Measurements from ENCODE around the gene PTGDR. TPM values are rescaled to one million over a fixed set of nuclear protein-coding genes. Genes with fewer than 3 reads are reported as not detected.

The PTGDR gene
- total and polyA plus RNA-seq, 10 of the 15 experiments (the other 5 are each of a cell fraction or from before 2014, with no cell fraction given) = not detected

DNA sequence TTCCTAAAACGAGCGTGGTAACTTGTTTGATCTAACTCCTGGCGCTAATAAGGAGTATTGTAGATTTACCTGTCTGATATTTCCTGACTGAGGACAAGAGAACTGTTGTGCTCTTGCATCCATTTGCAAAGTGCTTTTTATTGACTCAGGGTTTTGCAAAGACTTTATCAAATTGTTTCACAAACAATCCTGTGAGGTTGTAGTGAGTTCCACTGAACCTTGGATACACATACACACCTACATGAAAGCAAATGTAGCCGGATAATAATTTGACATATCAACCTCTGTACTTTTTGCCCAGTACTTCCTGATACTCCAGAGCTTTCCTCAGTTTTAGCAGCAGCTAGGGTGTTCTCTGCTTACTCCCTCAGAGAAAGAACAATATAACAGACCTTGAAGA, 39.9 kb downstream of the PTGDR start:
- TF ChIP-seq RBBP5 (conservative IDR thresholded peaks at IDR 0.05) = no peak
- no peak for TF ChIP-seq NFIC (IDR thresholded peaks at IDR 0.05; ENCODE audit: low read depth, low read length)
- TF ChIP-seq KDM1A (IDR thresholded peaks at IDR 0.05; ENCODE audit: borderline replicate concordance) = no peak
- no peak for TF ChIP-seq PML (IDR thresholded peaks at IDR 0.05; ENCODE audit: low read length)
- TF ChIP-seq GATAD2B (conservative IDR thresholded peaks at IDR 0.05; ENCODE audit: low read depth) = no peak
- TF ChIP-seq, protein P1, sequence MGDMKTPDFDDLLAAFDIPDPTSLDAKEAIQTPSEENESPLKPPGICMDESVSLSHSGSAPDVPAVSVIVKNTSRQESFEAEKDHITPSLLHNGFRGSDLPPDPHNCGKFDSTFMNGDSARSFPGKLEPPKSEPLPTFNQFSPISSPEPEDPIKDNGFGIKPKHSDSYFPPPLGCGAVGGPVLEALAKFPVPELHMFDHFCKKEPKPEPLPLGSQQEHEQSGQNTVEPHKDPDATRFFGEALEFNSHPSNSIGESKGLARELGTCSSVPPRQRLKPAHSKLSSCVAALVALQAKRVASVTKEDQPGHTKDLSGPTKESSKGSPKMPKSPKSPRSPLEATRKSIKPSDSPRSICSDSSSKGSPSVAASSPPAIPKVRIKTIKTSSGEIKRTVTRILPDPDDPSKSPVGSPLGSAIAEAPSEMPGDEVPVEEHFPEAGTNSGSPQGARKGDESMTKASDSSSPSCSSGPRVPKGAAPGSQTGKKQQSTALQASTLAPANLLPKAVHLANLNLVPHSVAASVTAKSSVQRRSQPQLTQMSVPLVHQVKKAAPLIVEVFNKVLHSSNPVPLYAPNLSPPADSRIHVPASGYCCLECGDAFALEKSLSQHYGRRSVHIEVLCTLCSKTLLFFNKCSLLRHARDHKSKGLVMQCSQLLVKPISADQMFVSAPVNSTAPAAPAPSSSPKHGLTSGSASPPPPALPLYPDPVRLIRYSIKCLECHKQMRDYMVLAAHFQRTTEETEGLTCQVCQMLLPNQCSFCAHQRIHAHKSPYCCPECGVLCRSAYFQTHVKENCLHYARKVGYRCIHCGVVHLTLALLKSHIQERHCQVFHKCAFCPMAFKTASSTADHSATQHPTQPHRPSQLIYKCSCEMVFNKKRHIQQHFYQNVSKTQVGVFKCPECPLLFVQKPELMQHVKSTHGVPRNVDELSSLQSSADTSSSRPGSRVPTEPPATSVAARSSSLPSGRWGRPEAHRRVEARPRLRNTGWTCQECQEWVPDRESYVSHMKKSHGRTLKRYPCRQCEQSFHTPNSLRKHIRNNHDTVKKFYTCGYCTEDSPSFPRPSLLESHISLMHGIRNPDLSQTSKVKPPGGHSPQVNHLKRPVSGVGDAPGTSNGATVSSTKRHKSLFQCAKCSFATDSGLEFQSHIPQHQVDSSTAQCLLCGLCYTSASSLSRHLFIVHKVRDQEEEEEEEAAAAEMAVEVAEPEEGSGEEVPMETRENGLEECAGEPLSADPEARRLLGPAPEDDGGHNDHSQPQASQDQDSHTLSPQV (IDR thresholded peaks at IDR 0.05) = no peak
- no peak for TF ChIP-seq NFYA (IDR thresholded peaks at IDR 0.05; ENCODE audit: borderline replicate concordance, low read depth, low read length)
- no peak for TF ChIP-seq SMC3 (IDR thresholded peaks at IDR 0.05; ENCODE audit: borderline replicate concordance, low read length)
- TF ChIP-seq GABPA (IDR thresholded peaks at IDR 0.05; ENCODE audit: low read depth) = no peak
- TF ChIP-seq HCFC1 (IDR thresholded peaks at IDR 0.05; ENCODE audit: low read length) = no peak
- no peak for TF ChIP-seq TARDBP (IDR thresholded peaks at IDR 0.05; ENCODE audit: borderline replicate concordance)
- TF ChIP-seq, protein P2, sequence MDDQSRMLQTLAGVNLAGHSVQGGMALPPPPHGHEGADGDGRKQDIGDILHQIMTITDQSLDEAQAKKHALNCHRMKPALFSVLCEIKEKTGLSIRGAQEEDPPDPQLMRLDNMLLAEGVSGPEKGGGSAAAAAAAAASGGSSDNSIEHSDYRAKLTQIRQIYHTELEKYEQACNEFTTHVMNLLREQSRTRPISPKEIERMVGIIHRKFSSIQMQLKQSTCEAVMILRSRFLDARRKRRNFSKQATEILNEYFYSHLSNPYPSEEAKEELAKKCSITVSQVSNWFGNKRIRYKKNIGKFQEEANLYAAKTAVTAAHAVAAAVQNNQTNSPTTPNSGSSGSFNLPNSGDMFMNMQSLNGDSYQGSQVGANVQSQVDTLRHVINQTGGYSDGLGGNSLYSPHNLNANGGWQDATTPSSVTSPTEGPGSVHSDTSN (IDR thresholded peaks at IDR 0.05; ENCODE audit: insufficient replicate concordance, low read depth, low read length) = no peak
- TF ChIP-seq, protein P3, sequence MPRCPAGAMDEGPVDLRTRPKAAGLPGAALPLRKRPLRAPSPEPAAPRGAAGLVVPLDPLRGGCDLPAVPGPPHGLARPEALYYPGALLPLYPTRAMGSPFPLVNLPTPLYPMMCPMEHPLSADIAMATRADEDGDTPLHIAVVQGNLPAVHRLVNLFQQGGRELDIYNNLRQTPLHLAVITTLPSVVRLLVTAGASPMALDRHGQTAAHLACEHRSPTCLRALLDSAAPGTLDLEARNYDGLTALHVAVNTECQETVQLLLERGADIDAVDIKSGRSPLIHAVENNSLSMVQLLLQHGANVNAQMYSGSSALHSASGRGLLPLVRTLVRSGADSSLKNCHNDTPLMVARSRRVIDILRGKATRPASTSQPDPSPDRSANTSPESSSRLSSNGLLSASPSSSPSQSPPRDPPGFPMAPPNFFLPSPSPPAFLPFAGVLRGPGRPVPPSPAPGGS (IDR thresholded peaks at IDR 0.05; ENCODE audit: borderline replicate concordance, insufficient read depth, low read depth, low read length, poor library complexity, severe bottlenecking) = no peak
- TF ChIP-seq NR2C1 (IDR thresholded peaks at IDR 0.05) = no peak
- no peak for TF ChIP-seq NFYB (IDR thresholded peaks at IDR 0.05; ENCODE audit: insufficient read depth, low read depth, low read length)
- no peak for TF ChIP-seq HDAC6 (IDR thresholded peaks at IDR 0.05; ENCODE audit: unreplicated experiment)
- no peak overlapping the region for H3K4me2 ChIP-seq (ENCODE audit: control insufficient read depth, insufficient read depth)
- intact Hi-C loops (cut with micrococcal nuclease; ENCODE audit: unreplicated experiment) (no loop called here), in situ Hi-C loops (cut with MboI) (no loop called here)
- peaks cover 11% of the 10 kb centered on the region for H3K4me1 ChIP-seq (ENCODE audit: control insufficient read depth, insufficient read depth, low read length)
- no peaks in the 10 kb centered on the region for H3K79me2 ChIP-seq (ENCODE audit: control insufficient read depth, insufficient read depth, low read length)
- no peaks in the 10 kb centered on the region; a peak in 1 of 4 replicates for H3K27me3 ChIP-seq (replicated peaks in 1 of 2; ENCODE audit: control insufficient read depth in 2 of 2, insufficient read depth in 2 of 2, low read length in 1 of 2)
- SMC1A ChIA-PET (ENCODE audit: uncharacterized antibody, unreplicated experiment) = no interaction called here
- RAD21 ChIA-PET (ENCODE audit: unreplicated experiment) = no interaction called here
- no peak overlapping the region for H2AFZ ChIP-seq (ENCODE audit: control insufficient read depth, low read depth, low read length)
- H3K36me3 ChIP-seq (ENCODE audit: control insufficient read depth in 2 of 2, insufficient read depth in 2 of 2, low read length in 1 of 2) = no peaks in the 10 kb centered on the region
- no peaks in the 10 kb centered on the region for H4K20me1 ChIP-seq (ENCODE audit: control insufficient read depth, insufficient read depth)
- no peak for ATAC-seq
- FAIRE-seq = no peak
- BruUV-seq (replicated peaks) = no TSS peak
- 74% methylated on average over 4 of the region's 4 CpGs for WGBS (ENCODE audit: insufficient coverage, insufficient replicate concordance, low lambda C conversion rate, missing lambda C conversion rate)
- no peak for DNase-seq (ENCODE audit: low read depth, low spot score)
- H3K9ac ChIP-seq (ENCODE audit: control insufficient read depth, insufficient read depth, low read length) = no peak overlapping the region
- no peak overlapping the region for H3K4me3 ChIP-seq
- CTCF ChIA-PET = interaction anchor here (1.1 kb wide), 1 partner anchor 37 kb away, joined by 4 read pairs; no protein-coding TSS in a partner anchor
- H3K27ac ChIP-seq (ENCODE audit: control insufficient read depth, insufficient read depth) = no peak overlapping the region
- POLR2A ChIA-PET = no interaction called here
- H3K9me3 ChIP-seq (replicated peaks; ENCODE audit: control insufficient read depth, insufficient read depth, low read length) = peaks cover 7% of the 10 kb centered on the region; the same call in 2 of the 3 replicates
